ENCODE measurements around the gene HOMER3. TPM values are rescaled to one million over a fixed set of nuclear protein-coding genes. Genes with fewer than 3 reads are reported as not detected.

The HOMER3 gene
- total and polyA plus RNA-seq, 2 donors (not counting 1 experiment from before 2014, with no cell fraction given) = 23.7 to 70.2 TPM

DNA sequence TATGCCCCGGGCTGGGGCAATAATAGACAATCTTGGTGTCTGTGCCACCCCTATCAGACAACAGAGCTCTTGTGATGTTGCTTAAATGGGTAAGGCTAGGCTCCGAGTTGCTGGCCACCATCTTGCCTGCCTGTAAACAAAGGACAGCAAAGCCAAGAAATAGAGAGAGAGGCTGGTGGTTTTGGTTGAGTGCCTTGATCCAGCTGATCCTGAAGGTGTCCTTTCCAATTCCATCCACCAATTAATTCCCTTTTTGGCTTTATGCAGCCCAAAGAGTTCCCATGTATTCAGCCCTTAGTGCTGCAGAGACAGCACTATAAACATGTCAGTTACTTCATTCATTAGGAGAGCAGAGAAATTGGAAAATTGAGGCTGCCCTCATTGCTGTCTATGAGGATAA, 41.7 kb upstream of the HOMER3 start:
- Histone ChIP-seq H3K4me3 (replicated peaks in 1 of 4; ENCODE audit: control extremely low read depth in 1 of 4, insufficient read depth in 1 of 4, low read depth in 3 of 4, low read length in 4 of 4) (no peak overlapping the region), H3K27me3 (ENCODE audit: control insufficient read depth, insufficient read depth, low read length) (peaks cover 5% of the 10 kb centered on the region), H3K4me1 (ENCODE audit: control insufficient read depth, extremely low read depth, insufficient read depth, low read length) (no peaks in the 10 kb centered on the region), H3K4me2 (ENCODE audit: extremely low read depth, insufficient read depth, low read length) (no peak overlapping the region), H2AFZ (ENCODE audit: low read length) (no peak overlapping the region), H3K9me3 (ENCODE audit: control insufficient read depth, insufficient read depth, low read depth, low read length) (no peaks in the 10 kb centered on the region), H4K20me1 (ENCODE audit: control insufficient read depth, extremely low read depth, insufficient read depth, low read length) (no peaks in the 10 kb centered on the region), H3K27ac (ENCODE audit: insufficient read depth, low read length) (no peak overlapping the region), H3K79me2 (ENCODE audit: control insufficient read depth, insufficient read depth, low read length) (no peaks in the 10 kb centered on the region), H3K36me3 (ENCODE audit: control insufficient read depth, insufficient read depth, low read length) (no peaks in the 10 kb centered on the region), H3K9ac (ENCODE audit: insufficient read depth, low read length) (no peak overlapping the region)
- TF ChIP-seq, protein P1, sequence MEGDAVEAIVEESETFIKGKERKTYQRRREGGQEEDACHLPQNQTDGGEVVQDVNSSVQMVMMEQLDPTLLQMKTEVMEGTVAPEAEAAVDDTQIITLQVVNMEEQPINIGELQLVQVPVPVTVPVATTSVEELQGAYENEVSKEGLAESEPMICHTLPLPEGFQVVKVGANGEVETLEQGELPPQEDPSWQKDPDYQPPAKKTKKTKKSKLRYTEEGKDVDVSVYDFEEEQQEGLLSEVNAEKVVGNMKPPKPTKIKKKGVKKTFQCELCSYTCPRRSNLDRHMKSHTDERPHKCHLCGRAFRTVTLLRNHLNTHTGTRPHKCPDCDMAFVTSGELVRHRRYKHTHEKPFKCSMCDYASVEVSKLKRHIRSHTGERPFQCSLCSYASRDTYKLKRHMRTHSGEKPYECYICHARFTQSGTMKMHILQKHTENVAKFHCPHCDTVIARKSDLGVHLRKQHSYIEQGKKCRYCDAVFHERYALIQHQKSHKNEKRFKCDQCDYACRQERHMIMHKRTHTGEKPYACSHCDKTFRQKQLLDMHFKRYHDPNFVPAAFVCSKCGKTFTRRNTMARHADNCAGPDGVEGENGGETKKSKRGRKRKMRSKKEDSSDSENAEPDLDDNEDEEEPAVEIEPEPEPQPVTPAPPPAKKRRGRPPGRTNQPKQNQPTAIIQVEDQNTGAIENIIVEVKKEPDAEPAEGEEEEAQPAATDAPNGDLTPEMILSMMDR (conservative IDR thresholded peaks at IDR 0.05 in 1 of 2, IDR thresholded peaks at IDR 0.05 in 1 of 2; ENCODE audit: low read depth in 1 of 2, low read length in 2 of 2) = no peak
- no peak for TF ChIP-seq EZH2 (IDR thresholded peaks at IDR 0.05; ENCODE audit: low read length, missing control alignments)
- no peak for DNase-seq (ENCODE audit: low read depth in 2 of 2)

DNA sequence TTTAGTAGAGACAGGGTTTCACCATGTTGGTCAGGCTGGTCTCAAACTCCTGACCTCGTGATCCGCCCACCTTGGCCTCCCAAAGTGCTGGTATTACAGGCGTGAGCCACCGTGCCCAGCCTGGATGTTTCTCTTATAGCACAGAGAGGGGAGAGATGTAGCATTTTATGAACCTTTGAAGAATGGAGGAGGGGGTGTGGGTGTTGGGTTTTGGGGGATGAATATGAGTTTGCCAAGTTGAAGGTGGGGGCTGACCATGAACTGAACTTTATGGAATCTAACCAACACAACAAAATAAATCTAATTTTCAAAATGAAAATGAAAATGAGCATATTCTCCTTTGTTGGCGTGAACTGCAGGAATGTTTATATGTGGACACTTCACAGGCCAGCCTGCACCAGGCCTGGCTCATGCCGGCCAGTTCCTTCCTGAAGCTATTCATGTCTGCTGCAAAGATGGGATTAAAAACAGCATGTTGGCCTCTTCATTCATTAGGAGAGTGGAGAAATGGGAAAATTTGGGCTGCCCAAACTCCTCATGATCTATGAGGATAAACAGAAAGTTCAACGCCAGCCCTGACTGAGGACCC, 39.5 kb upstream of the HOMER3 start:
- Histone ChIP-seq H2AFZ (ENCODE audit: low read length) (no peak overlapping the region), H3K27me3 (ENCODE audit: control insufficient read depth, insufficient read depth, low read length) (peaks cover 5% of the 10 kb centered on the region), H3K36me3 (ENCODE audit: control insufficient read depth, insufficient read depth, low read length) (no peaks in the 10 kb centered on the region)

DNA sequence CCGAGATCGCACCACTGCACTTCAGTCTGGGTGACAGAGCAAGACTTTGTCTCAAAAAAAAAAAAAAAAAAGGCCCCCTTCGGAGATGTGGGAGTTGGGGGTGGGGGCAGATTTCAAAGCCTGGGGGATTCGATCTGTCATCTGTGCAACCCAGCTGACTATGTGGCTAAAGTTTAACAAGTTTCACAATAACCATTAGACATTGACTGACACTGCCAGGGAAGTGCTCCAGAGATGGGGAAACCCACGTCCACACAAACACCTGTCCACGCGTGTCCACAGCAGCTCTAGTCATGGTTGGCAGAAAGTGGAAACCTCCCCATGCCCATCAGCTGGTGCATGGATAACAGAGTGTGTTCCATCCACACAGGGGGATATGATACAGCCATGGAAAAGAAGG, 37.6 kb upstream of the HOMER3 start:
- Histone ChIP-seq H3K36me3 (ENCODE audit: control insufficient read depth, insufficient read depth, low read length) (no peaks in the 10 kb centered on the region), H3K4me3 (replicated peaks in 1 of 4; ENCODE audit: control extremely low read depth in 1 of 4, insufficient read depth in 1 of 4, low read depth in 3 of 4, low read length in 4 of 4) (no peak overlapping the region), H3K27me3 (ENCODE audit: control insufficient read depth, insufficient read depth, low read length) (peaks cover 4% of the 10 kb centered on the region), H3K4me2 (ENCODE audit: extremely low read depth, insufficient read depth, low read length) (no peak overlapping the region), H2AFZ (ENCODE audit: low read length) (no peak overlapping the region), H3K27ac (ENCODE audit: insufficient read depth, low read length) (no peak overlapping the region), H3K9ac (ENCODE audit: insufficient read depth, low read length) (no peak overlapping the region), H3K4me1 (ENCODE audit: control insufficient read depth, extremely low read depth, insufficient read depth, low read length) (no peaks in the 10 kb centered on the region), H3K79me2 (ENCODE audit: control insufficient read depth, insufficient read depth, low read length) (no peaks in the 10 kb centered on the region), H4K20me1 (ENCODE audit: control insufficient read depth, extremely low read depth, insufficient read depth, low read length) (no peaks in the 10 kb centered on the region), H3K9me3 (ENCODE audit: control insufficient read depth, insufficient read depth, low read depth, low read length) (no peaks in the 10 kb centered on the region)
- TF ChIP-seq EZH2 (IDR thresholded peaks at IDR 0.05; ENCODE audit: low read length, missing control alignments) = no peak
- TF ChIP-seq, protein P1 (conservative IDR thresholded peaks at IDR 0.05 in 1 of 2, IDR thresholded peaks at IDR 0.05 in 1 of 2; ENCODE audit: low read depth in 1 of 2, low read length in 2 of 2) = no peak
- no peak for DNase-seq (ENCODE audit: low read depth in 2 of 2)

More for the DNA sequence above, 39.5 kb upstream of the HOMER3 start:
- no peaks in the 10 kb centered on the region for H3K9me3 ChIP-seq (ENCODE audit: control insufficient read depth, insufficient read depth, low read depth, low read length)
- no peak overlapping the region for H3K4me3 ChIP-seq (replicated peaks in 1 of 4; ENCODE audit: control extremely low read depth in 1 of 4, insufficient read depth in 1 of 4, low read depth in 3 of 4, low read length in 4 of 4)
- H3K79me2 ChIP-seq (ENCODE audit: control insufficient read depth, insufficient read depth, low read length) = no peaks in the 10 kb centered on the region
- H4K20me1 ChIP-seq (ENCODE audit: control insufficient read depth, extremely low read depth, insufficient read depth, low read length) = no peaks in the 10 kb centered on the region
- no peak overlapping the region for H3K9ac ChIP-seq (ENCODE audit: insufficient read depth, low read length)
- DNase-seq (ENCODE audit: low read depth in 2 of 2) = no peak
- no peak overlapping the region for H3K4me2 ChIP-seq (ENCODE audit: extremely low read depth, insufficient read depth, low read length)
- no peak overlapping the region for H3K27ac ChIP-seq (ENCODE audit: insufficient read depth, low read length)
- no peaks in the 10 kb centered on the region for H3K4me1 ChIP-seq (ENCODE audit: control insufficient read depth, extremely low read depth, insufficient read depth, low read length)
- no peak for TF ChIP-seq EZH2 (IDR thresholded peaks at IDR 0.05; ENCODE audit: low read length, missing control alignments)
- TF ChIP-seq, protein P1 (conservative IDR thresholded peaks at IDR 0.05 in 1 of 2, IDR thresholded peaks at IDR 0.05 in 1 of 2; ENCODE audit: low read depth in 1 of 2, low read length in 2 of 2) = no peak
